ENCODE results near the gene LSP1.
A peak's percentile ranks its signal among the peaks of the same experiment; 100 is the strongest.

The LSP1 gene

GRCh38 chr11:1922481-1923081, 69.7 kb downstream of the LSP1 start:
- Mint-ChIP-seq H3K27ac (no peak overlapping the region), H3K9me3 (no peaks in the 10 kb centered on the region), H3K4me3 (no peak overlapping the region), H3K27me3 (peaks cover 7% of the 10 kb centered on the region), H3K4me1 (peaks cover 15% of the 10 kb centered on the region)
- no peak for DNase-seq
- no peak for ATAC-seq

- Mint-ChIP-seq H3K27me3 (peaks cover 7% of the 10 kb centered on the region), H3K4me3 (no peak overlapping the region), H3K27ac (no peak overlapping the region), H3K4me1 (peaks cover 15% of the 10 kb centered on the region), H3K9me3 (no peaks in the 10 kb centered on the region)
- ATAC-seq (no peak), DNase-seq (no peak)
Observed at GRCh38 chr11:1923201-1923956, 70.5 kb downstream of the LSP1 start.

GRCh38 chr11:1924181-1924580, 71.3 kb downstream of the LSP1 start:
- peaks cover 7% of the 10 kb centered on the region for H3K27me3 Mint-ChIP-seq
- no peak overlapping the region for H3K4me3 Mint-ChIP-seq
- DNase-seq = no peak
- ATAC-seq = no peak
- H3K9me3 Mint-ChIP-seq = no peaks in the 10 kb centered on the region
- H3K4me1 Mint-ChIP-seq = peaks cover 15% of the 10 kb centered on the region
- no peak overlapping the region for H3K27ac Mint-ChIP-seq

DNA sequence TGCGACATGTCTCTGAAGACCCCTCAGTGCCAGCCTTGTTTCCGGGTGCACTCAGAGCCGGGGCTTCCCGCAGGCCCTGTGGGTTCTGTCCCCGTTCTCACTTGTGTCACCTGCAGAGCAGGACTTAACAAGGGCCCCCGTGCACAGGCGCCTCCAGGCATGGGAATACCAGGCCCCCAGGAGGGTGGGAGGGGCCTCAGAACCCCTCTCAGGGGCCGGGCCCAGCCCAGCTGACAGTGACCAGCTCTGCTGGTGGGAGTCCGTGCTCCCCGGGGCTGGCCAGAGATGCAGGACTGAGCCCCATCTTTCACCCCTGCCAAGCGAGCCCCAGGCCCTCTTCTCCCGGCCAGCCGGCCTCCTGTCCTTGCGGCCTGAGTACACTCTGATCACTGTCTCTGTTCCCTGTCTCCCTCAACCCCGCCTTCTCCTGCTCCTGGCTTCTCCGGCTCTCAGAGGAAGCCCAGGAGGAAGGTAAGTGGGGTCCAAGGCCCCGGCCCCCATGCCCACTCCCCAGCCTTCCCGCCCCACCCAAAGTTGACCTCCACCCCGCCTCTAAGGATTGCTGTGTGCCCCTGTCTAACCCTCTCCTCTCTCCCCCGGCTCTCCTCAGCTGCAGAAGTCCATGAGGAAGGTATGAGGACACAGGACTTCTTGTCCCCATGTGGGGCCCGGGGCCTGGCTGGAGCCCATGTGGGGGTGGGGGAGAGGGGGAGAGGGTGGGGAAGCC, 71.9 kb downstream of the LSP1 start:
- H3K27ac Mint-ChIP-seq = no peak overlapping the region
- H3K4me1 Mint-ChIP-seq = peaks cover 15% of the 10 kb centered on the region
- ATAC-seq (no peak), DNase-seq (no peak)
- peaks cover 7% of the 10 kb centered on the region for H3K27me3 Mint-ChIP-seq
- H3K4me3 Mint-ChIP-seq = no peak overlapping the region
- no peaks in the 10 kb centered on the region for H3K9me3 Mint-ChIP-seq

GRCh38 chr11:1925373-1926155, 72.7 kb downstream of the LSP1 start:
- no peak for ATAC-seq
- no peak overlapping the region for H3K4me3 Mint-ChIP-seq
- H3K9me3 Mint-ChIP-seq = no peaks in the 10 kb centered on the region
- peaks cover 15% of the 10 kb centered on the region for H3K4me1 Mint-ChIP-seq
- peaks cover 7% of the 10 kb centered on the region for H3K27me3 Mint-ChIP-seq
- DNase-seq = no peak
- H3K27ac Mint-ChIP-seq = no peak overlapping the region

- Mint-ChIP-seq H3K27ac (peak overlapping the region in 1 of 2 donors; percentile 3), H3K4me1 (peaks cover 15% of the 10 kb centered on the region), H3K9me3 (no peaks in the 10 kb centered on the region), H3K4me3 (no peak overlapping the region), H3K27me3 (peaks cover 7% of the 10 kb centered on the region)
- no peak for ATAC-seq
- no peak for DNase-seq
Observed at GRCh38 chr11:1926156-1927025, 73.5 kb downstream of the LSP1 start.

DNA sequence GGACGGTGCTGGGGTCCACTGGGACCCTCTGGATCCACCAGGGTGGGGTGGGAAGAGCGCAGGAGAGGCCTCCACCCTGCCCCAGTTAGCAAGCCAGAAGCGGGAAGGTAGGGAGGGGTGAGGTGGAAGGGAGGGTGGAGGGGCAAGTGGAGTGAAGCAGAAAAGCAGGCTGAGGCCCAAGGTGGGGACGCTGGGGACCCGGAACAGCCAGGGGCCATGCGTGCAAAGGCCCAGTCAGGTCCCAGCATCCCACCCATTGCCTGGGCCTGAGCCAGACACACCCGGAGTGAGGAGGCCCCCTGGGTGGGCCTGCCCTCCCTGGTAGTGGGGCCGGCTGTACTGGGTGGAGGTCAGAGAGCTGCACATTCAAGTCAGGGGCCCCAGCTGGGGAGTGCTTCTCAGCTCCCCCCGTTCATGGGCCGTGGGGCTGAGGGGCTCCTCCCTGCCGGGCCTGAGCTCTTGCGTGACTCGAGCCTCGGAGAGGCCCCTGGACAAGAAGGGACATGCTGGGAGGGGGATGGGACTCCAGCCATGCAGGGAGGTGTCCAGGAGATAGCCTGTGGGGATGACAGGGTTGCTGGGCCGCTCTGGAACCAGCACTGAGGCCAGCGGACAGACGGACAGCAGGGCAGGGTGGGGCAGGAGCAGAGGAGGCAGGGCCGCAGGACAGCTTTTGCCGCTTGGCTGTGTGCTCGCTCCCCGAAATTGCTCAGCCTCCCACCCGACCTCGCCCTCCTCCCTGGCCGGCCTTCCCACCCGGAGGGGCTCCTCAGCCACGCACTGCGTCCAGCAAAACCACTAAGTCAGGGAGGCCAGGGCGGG, 74.4 kb downstream of the LSP1 start:
- peaks cover 14% of the 10 kb centered on the region for H3K27me3 Mint-ChIP-seq
- H3K27ac Mint-ChIP-seq = peak overlapping the region in 1 of 2 donors; percentile 23
- H3K4me1 Mint-ChIP-seq = peaks cover 13% of the 10 kb centered on the region
- no peak overlapping the region for H3K4me3 Mint-ChIP-seq
- ATAC-seq (no peak), DNase-seq (no peak)
- no peaks in the 10 kb centered on the region for H3K9me3 Mint-ChIP-seq

DNA sequence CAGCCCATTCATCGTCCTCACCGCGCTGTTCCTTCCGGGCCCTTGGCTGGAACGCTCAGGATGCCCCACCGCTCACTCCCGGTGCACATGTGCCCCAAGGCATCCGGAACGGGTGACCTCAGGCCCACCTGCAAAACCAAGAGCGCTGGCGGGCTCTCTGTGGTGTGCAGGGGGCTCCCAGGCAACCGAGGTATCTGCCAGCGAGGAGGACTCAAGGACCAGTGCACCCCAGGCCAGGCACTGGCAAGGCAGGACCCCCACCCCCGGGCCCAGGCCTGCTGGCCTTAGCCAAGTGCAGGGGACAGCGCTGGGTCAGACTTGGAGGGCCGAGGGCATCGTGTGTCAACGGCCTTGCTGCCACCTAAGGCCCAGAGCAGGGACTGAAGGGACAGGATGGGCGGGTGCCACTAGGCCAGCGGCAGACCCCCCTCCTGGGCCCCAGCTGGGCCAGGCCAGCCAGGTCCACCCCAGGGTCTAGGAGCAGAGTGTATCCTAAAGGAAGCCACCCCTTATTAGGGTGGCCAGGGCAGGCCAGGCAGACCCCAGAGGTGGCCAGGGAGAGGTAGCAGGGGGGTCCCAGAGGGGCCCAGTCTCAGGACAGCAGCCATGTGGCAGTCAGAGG, 75.1 kb downstream of the LSP1 start:
- H3K27me3 Mint-ChIP-seq = peaks cover 14% of the 10 kb centered on the region
- no peak overlapping the region for H3K4me3 Mint-ChIP-seq
- no peaks in the 10 kb centered on the region for H3K9me3 Mint-ChIP-seq
- H3K4me1 Mint-ChIP-seq = peaks cover 6% of the 10 kb centered on the region
- ATAC-seq (no peak), DNase-seq (no peak)
- H3K27ac Mint-ChIP-seq = no peak overlapping the region

DNA sequence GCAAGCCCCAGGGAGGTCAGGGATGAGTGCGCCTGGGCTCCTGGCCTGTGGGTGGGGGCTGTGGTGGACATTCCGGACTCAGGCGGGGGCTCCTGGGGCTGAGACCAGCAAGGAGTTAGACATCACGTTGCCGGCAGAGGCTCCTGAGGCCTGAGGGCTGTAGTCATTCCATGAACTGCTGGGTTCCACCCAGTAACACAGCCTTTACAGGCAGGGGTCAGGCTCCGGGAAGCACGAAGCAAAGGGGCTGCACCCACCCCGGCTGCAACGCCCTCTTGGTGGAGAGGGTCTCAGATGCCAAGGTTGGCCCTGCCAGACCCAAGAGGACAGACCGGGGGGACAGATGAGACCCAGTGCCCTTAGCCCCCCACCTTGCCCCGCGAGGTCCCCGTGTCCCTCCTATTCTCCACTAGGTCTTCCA, 75.6 kb downstream of the LSP1 start:
- ATAC-seq = no peak
- H3K27me3 Mint-ChIP-seq = peaks cover 14% of the 10 kb centered on the region
- no peak for DNase-seq
- no peak overlapping the region for H3K27ac Mint-ChIP-seq
- H3K4me1 Mint-ChIP-seq = peaks cover 6% of the 10 kb centered on the region
- H3K4me3 Mint-ChIP-seq = no peak overlapping the region
- no peaks in the 10 kb centered on the region for H3K9me3 Mint-ChIP-seq

GRCh38 chr11:1928891-1929541, 76.1 kb downstream of the LSP1 start:
- H3K27me3 Mint-ChIP-seq = peaks cover 14% of the 10 kb centered on the region
- ATAC-seq = no peak
- no peak overlapping the region for H3K27ac Mint-ChIP-seq
- no peak for DNase-seq
- peaks cover 6% of the 10 kb centered on the region for H3K4me1 Mint-ChIP-seq
- no peaks in the 10 kb centered on the region for H3K9me3 Mint-ChIP-seq
- no peak overlapping the region for H3K4me3 Mint-ChIP-seq

- Mint-ChIP-seq H3K27ac (no peak overlapping the region), H3K27me3 (peaks cover 14% of the 10 kb centered on the region), H3K9me3 (no peaks in the 10 kb centered on the region), H3K4me1 (peaks cover 6% of the 10 kb centered on the region), H3K4me3 (no peak overlapping the region)
- ATAC-seq (no peak), DNase-seq (no peak)
Observed at GRCh38 chr11:1929621-1930461, 77.0 kb downstream of the LSP1 start.

- no peak for ATAC-seq
- no peak for DNase-seq
- H3K27ac Mint-ChIP-seq = peak overlapping the region in 1 of 2 donors; percentile 9
Observed at GRCh38 chr11:1930462-1930830, 77.6 kb downstream of the LSP1 start.

More at GRCh38 chr11:1930462-1930830, 77.6 kb downstream of the LSP1 start:
- peaks cover 6% of the 10 kb centered on the region for H3K4me1 Mint-ChIP-seq
- no peak overlapping the region for H3K4me3 Mint-ChIP-seq
- peaks cover 14% of the 10 kb centered on the region for H3K27me3 Mint-ChIP-seq
- no peaks in the 10 kb centered on the region for H3K9me3 Mint-ChIP-seq

Data from stimulated activated naive CD8-positive, alpha-beta T cell treated with anti-CD3 and anti-CD28 coated beads, Interleukin-15, amount 100 ng/mL, for 72 hours (primary cell).